ENCODE measurements around the gene CSNK1D.

The CSNK1D gene

DNA sequence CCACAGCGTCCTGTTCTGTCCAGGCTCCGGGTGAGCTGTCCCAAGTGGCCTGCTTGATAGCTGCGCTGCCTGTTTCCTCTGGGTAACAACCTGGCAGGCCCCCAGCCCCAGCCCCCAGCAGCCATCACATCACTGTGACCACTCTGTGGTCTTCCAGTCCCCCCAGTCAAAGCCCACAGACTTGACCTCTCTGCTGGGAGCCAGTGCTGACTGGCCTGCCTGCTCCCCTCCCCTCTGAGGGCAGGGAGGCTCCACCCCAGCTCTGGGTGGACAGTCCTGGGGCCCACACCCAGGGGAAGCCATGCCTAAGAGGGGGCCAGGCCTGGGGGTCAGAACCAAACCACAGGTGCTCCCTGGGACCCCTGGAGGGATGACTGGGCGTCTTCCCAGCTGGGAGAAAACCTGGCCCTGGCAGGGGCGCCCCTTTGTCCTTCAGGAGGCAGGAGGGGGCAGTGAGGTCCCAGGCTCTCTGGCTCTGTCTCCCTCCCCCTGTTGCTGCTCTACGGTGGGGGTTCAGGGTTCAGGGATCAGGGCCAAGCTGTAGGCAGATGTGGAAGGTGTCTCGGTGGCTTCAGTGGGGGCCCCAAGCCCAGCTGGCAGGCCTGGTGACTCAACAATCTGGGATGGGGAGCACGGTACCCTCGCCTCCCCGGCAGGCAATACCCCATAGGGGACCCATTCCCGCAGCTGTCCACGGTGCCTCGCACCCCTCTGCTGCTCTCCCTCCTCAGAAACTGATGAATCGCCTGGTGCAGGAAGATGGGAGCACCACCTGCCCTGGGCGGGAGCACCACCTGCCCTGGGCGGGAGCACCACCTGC lies 46.5 kb downstream of the CSNK1D start:
- DNase-seq, result no peak

DNA sequence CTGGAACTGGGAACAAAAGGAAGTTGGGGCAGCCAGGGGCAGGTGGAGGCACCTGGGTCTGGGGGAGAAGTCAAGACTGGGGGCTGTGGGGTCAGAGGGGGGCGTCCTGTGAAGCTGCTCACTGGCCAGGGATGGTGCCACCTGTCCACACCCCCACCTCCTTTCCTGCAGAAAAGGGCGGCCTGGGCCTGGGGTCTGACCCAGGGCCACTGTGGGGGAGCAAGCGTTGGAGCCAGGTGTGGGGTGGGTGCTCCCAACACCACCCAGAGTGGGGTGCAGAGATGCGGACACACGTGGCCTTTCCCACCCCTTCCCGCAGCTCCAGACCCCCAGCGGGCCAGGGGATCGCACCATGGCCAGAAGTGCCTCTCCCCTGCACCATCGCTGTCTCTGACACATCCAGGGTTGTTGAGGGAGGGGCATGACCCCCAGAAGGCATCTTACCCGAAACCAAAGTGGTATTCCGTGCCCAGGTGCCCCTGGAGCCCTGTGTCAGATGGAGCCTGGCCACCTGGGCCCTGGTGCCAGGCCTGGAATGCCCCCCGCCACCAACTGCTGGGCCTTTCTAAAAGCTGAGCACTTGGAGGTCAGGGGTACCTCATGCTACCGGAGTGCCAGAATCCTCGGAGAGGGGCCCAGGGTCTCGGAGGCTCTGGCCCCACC lies 47.2 kb downstream of the CSNK1D start:
- DNase-seq, result no peak

DNA sequence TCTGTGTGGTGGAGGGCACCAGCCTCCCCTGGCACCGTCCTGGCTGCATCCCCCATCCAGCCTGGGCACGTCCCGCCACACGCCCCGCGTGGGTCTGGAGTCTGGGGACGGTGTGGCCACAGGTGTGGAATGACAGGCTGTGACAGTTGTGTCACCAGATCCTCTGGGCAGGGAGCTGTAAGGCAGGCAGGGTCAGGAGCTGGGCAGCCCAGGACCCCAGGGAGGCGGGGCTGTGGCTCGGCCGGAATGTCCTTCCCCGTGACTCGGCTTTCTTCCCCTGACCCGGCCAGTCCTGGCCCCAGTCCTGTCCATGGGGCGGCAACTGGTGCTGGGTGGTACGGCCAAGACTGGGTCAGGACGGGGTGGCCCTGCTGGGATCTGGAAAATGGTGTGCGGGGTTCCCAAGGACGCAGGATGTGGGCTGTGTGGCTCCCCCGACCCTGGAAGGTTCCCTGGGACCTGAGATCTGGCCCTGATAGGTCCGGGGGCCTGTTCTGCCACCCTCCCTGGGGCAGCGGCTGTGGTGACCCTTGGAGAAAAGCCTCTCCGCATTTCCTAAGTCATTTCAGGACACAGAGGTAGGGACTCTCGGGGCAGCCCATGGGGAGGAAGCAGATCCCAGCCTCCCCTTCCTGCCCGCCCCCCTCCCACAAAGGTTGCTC lies 48.0 kb downstream of the CSNK1D start:
- DNase-seq, result no peak

DNA sequence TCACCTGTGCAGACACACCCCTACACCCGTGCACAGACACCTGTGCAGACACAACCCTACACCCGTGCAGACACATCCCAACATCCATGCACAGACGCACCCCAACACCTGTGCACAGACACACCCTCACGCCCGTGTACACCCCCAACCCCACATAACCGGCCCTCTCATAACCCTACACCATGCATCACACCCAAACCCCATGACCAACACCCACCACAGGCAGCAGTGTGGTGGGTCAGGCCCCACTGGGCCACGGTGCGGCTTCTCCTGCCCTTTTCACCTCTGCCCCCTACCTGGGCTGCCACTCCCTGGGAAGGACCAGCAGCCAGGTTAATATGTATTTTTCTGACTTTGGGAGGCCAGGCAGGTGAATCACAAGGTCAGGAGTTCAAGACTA lies 48.8 kb downstream of the CSNK1D start:
- DNase-seq, result no peak

DNA sequence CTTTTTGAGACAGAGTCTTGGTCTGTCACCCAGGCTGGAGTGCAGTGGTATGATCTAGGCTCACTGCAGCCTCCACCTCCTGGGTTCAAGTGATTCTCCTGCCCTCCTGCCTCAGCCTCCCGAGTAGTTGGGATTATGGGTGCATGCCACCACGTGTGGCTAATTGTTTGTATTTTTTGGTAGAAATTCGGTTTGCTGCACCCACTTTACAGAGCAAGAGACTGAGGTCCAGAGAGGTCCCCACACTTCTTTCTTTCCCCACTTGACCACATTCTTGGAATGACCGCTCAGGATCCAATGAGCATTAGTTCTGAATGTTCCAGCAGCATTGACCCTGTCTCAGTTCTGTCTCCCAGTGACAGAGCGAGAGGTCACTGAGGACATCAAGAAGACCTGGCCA lies 50.0 kb downstream of the CSNK1D start:
- DNase-seq, result no peak

DNA sequence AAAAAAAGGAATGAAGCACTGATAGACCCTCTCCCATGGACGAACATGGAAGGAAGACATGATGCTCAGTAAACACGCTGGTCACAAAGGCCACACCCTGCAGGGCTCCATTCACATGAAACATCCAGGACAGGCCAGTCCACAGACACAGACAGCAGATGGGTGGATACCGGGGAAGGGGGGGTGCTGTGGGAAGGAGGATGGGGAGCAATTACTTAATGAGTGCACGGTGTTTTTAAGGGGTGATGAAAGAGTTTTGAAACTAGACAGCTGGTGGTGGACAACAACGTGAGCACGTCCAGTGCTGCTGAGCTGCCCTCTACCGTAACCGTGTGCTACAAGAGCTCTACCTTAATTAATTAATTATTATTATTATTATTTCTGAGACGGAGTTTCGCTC lies 50.7 kb downstream of the CSNK1D start:
- DNase-seq, result no peak

DNA sequence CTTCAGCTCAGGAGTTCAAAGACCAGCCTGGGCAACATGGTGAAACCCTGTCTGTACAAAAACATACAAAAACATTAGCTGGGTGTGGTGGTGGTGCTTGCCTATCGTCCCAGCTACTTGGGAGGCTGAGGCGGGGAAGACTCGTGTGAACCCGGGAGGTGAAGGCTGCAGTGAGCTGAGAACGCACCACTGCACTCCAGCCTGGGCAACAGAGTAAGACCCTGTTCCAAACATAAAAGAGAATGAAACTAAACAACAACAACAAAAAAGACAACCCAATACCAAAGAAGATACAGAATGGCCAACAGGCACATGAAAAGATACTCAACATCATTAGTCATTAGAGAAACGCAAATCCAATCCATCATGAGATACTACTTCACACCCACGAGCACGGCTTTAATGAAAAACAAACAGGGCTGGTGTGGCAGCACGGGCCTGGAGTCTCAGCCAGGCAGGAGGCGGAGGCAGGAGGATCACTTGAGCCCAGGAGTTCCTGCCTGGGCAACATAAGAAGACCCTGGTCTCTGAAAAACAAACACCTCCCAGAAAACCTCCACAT lies 52.1 kb downstream of the CSNK1D start:
- DNase-seq, result no peak

DNA sequence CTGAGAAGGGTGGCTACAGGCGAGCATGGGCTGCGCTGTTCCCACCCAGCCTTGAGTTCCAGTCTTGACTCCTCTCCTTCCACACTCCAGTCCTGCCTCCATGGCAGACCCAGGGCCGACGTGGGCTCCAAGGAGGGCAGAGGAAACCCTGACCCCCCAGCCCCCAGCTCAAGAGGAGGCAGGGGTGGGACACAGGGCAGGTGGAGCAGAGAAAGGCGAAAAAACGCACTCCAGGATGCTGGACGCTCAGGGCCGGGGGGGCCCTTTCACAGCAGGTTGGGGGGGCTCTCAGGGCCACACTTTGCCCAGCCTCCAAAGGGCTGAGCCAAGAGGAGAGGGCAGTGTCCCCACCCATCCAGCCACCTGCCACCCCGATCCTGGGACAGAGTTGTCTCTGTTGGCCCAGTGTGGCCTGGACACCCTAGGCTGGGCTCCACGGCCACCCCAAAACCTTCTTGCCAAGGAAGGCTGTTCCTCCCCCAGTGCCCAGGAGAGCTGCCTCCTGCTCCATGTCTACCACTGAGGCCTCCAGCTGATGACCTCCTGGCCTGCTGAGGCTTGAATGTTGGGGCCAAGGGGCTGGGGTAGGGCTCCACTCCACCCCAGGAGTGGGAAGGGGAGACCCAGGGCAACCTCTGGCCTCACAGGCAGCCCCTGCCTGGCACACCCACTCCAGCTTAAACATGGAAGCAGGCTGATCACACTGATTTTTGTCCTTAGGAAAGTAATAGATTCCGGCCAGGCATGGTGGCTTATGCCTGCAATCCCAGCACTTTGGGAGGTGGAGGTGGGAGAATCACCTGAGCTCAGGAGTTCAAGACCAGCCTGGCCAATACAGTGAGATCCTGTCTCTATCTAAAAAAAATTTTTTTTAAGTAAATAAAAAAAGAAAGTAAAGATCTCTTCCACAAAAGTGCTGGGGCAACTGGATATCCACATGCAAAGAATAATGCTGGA lies 53.5 kb downstream of the CSNK1D start:
- DNase-seq, result no peak

DNA sequence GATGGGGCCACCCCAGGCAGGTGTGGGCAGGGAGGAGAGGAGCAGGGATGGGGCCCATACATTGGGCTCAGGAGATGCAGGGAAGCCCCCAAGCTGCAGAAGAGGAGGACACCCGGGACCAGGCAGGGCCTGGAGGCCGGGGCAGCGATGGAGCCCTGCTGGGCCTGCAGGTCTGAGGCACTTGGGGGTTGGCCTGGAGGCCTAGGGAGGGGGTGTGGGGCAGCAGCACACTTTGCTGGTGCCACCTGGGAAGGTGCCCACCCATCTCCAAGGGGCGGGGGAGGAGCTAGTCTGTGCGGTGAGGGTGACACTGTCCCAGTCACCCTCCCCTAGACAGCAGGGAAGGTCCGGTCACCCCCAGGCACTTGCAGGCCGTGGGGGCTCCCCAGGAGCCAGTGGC lies 54.4 kb downstream of the CSNK1D start:
- no peak for DNase-seq

DNA sequence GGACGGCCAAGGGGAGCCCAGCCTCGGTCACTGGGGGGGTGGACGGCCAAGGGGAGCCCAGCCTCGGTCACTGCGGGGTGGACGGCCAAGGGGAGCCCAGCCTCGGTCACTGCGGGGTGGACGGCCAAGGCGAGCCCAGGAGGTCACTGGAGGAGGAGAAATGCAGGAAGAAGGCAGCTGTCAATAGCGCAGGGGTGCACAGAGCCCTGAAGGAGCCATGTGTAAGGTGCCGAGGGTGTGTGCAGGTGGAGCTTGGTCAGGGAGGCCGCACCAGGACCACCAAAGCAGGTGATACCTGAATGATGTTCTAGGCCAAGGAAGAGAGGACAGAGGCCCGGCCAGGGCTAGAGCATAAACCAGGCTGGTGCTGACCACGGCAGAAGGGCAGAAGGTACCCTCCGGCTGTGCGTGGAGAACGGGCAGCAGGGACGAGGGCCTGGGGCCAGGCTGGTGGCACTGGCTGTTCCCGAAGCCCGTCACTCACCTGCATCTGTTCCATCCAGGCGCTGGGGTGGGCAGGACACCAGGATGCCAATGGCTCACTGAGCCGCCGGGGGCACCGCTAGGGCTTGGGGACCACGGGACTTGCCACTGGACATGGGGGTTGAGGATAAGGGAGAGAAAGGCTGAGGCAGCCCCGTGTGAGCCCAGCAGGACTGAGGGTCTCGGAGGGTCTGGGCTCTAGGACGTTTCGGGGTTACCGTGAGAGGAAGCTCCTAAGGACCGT lies 55.0 kb downstream of the CSNK1D start:
- no peak for DNase-seq

DNA sequence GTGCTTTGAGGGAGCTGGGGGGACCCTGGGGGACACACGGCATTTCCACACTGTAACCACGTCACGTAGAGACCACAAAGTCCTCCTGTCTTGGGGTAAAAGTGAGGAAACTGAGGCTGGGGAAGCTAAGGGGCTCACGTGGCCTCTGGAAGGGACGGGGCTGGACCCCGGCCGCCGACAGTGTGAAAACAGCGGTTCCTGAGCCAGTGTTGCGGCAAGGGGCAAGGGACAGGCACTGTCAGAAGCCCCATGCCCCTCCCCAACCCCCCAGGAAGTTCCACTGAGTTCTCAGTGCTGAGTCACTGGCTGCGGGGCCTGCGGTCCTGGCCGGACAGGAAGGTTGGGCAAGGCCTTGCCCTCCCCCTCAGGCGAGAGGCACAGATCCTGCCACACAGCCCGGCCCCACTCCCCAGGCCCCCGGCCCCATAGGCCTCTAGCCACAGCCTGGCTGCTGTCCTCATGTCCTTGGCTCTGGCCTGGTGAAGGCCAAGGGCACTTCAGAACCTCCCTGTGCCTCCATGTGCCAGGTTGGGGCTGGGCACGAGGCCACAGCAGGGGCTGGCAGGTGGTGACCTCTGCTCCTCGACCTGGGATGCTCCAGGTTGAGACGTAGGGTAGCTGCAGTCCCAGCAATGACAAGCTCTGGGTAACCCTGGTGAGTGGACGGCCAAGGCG lies 55.8 kb downstream of the CSNK1D start:
- no peak for DNase-seq

DNA sequence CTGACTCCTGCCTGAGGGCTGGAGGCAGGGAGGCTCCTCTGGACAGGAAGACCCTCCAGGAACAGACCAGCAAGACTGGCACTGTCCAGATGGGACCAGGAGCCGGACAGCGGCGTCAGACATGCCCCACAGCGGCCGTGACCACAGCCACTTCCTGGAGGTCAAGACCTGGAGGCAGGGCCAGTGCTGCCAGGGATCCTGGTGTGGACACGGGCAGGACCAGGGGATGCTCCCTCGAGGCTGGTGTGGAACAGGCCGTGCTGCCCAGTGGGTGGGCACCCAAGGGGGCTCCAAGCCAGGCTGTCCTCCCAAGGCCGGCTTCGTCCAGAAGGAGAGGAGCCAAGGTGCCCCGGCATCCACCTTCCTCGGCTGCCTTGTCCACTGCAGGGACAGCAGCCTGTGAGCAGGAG lies 56.4 kb downstream of the CSNK1D start:
- no peak for DNase-seq

DNA sequence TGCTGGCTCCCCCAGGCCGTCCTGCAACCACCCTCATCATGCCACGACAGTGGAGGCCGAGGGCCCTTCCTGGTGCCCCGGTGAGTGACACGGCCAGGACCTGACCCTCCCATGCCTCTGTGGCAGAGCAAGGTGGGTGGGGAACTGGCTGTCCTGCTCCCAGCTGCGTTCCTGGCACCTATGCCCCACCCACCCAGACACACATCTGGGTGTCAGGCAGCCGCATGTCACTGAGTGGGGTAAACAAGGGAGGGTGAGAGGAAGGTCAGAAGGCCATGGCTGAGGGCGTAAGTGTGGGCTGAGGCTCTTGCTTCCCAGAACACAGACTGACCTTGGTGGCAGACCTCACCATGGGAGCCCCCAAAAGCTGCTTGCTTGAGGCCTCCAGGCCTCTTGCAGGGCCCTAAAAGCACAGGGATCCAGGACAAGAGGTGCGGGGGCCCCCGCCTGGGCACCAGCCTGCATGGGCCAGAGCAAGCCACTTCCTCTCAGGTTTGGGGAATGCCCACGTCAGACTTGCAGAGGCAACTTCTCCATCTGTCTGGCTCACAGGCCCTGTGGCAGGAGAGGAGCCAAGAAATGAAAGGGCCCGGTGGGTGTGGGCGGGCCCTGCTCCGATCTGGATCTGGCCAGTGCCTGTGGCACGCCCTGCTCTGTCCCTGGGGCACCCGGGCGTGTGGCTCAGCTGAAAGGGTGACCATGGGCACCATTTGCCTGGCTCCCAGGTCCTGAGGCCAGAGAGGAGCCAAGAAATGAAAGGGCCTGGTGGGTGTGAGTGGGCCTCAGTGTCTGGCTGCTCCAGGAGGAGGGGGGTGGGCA lies 57.0 kb downstream of the CSNK1D start:
- no peak for DNase-seq

DNA sequence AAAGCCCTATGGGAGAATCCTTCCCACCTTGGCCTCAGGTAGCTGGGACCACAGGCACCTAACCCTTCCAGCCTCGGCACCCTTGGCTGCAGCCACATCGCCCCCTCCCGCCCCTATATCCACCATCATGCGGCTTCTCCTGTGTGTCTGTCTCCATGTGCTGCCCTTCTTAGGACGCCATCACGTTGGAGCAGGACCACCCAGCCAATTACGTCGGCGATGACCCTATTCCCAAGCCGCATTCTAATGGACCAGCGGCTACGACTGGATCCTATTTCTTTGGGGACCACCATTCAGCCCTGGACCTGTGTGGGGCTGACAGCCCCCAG lies 57.6 kb downstream of the CSNK1D start:
- DNase-seq, result no peak

DNA sequence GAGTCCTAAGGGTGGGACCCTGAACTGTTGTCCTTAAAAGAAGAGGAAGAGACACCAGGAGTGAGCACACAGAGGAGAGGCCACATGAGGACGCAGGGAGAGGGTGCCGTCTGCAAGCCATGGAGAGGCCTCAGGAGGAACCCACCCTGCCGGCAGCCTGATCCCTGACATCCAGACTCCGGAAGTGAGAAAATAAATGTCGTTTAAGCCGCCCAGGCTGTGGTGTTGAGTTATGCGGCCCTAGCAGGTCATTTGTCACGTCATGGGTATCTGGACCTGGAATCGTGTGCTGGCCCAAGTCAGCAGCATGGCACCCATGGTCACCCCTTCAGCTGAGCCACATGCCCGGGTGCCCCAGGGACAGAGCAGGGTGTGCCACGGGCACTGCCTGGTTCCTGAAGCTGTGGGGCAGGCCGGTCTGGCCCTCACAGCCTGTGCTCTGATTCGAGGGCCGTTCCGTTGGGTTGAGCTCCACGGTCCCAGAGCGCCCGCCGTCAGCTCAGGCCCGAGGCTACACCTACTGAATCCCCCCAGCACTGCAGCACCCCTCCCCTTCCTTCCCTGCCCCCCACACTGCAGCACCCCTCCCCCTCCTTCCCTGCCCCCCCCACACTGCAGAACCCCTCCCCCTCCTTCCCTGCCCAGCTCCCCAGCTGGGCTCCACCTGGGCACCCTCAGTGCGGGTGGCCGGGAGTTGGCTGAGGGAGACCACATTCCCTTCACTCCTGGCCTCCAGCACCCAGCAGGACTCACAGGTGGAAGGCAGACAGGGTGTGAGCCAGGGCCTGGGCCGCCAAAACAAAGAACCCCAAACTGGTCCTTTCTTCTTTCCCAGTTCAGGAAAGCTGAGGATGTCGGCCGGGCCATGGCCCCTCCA lies 58.2 kb downstream of the CSNK1D start:
- no peak for DNase-seq

DNA sequence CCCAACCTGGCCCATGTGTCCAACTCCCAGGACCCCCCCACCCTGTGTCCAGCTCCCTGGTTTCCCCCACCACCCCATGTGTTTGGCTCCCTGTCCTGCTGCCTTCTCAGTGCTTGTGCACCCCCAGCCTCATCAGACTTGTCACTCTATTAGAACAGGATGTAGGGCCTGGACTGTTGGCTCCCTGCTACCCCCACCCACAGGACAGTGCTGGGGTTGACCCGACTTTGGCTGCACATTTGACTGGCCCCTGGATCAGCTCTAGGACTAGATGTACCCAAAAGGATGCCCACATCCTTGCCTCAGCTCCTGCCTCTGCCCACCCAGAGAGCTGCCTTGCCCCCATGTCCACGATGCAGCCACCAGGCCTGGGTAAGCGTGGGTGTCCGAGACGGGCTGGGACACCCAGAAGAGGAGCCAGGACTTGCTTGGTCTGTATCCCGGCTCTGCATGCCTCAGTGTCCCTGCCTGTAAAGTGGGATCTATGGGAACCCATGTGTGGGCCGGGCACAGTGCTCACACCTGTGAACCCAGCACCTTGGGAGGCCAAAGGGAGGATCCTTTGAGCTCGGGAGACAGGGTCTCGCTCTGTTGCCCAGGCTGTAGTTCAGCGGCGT lies 59.4 kb downstream of the CSNK1D start:
- no peak for DNase-seq

DNA sequence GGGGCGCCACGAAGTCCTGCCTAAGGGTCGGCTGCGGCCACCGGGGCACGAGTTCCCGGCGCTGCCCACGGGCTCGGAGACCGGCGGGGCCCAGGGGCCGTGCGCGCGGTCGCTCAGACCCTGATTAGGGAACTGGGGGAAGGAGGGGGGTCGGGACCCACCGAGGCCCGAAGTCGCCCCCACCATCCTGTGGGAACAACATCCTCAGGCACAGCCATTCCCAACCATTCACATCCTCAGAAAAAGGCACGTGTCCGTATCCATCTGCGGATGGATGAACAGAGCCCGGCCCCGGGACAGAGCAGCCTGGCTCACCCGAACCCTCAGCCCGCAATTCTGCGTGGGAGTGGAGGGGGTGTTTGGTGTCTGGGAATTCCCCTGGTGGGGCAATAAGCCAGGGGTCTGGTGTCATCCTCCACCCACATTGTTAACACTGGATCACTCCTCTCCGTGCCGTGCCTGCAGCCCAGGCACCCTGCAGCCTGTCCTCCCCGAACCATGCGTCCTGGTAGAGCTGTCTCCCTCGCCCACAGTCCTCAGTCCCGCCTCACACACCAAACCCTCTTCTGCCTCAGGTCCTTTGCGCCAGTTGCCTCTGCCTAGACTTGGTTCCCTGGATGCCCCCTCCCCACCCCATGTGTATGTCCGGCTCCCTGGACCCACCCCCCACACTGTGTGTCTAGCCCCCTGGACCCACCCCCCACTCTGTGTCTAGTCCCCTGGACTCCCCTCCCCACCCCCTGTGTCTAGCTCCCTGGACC lies 60.1 kb downstream of the CSNK1D start:
- no peak for DNase-seq
